ENCODE data around the gene NTRK2.
A peak's percentile ranks its signal among the peaks of the same experiment; 100 is the strongest.

Gene NTRK2

GRCh38 chr9:84742261-84742660, 72.7 kb downstream of the NTRK2 start:
- no peak for DNase-seq

- no peak for DNase-seq
Measured at GRCh38 chr9:84744195-84744594, 74.7 kb downstream of the NTRK2 start.

GRCh38 chr9:84744726-84745125, 75.2 kb downstream of the NTRK2 start:
- DNase-seq, result no peak

- DNase-seq, result no peak
Measured at GRCh38 chr9:84748112-84748511, 78.6 kb downstream of the NTRK2 start.

GRCh38 chr9:84750152-84750865, 80.8 kb downstream of the NTRK2 start:
- no peak for DNase-seq

- no peak for DNase-seq
Measured at GRCh38 chr9:84751921-84752320, 82.4 kb downstream of the NTRK2 start.

GRCh38 chr9:84754461-84754860, 84.9 kb downstream of the NTRK2 start:
- DNase-seq, result no peak

- no peak for DNase-seq
Measured at GRCh38 chr9:84754881-84755280, 85.4 kb downstream of the NTRK2 start.

GRCh38 chr9:84755380-84755779, 85.9 kb downstream of the NTRK2 start:
- DNase-seq, result no peak

- no peak for DNase-seq
Measured at GRCh38 chr9:84756171-84756570, 86.6 kb downstream of the NTRK2 start.

- DNase-seq, result no peak
Measured at GRCh38 chr9:84756731-84757130, 87.2 kb downstream of the NTRK2 start.

- no peak for DNase-seq
Measured at GRCh38 chr9:84758817-84759216, 89.3 kb downstream of the NTRK2 start.

- DNase-seq, result no peak
Measured at GRCh38 chr9:84759300-84759750, 89.8 kb downstream of the NTRK2 start.

- no peak for DNase-seq
Measured at GRCh38 chr9:84759804-84760203, 90.3 kb downstream of the NTRK2 start.

- no peak for DNase-seq
Measured at GRCh38 chr9:84761137-84761808, 91.7 kb downstream of the NTRK2 start.

GRCh38 chr9:84772511-84772910, 103.0 kb downstream of the NTRK2 start:
- no peak for DNase-seq

GRCh38 chr9:84773022-84773421, 103.5 kb downstream of the NTRK2 start:
- no peak for DNase-seq

GRCh38 chr9:84775056-84775643, 105.6 kb downstream of the NTRK2 start:
- DNase-seq, result no peak

- DNase-seq, result no peak
Measured at GRCh38 chr9:84778570-84778969, 109.0 kb downstream of the NTRK2 start.

GRCh38 chr9:84779883-84780282, 110.4 kb downstream of the NTRK2 start:
- no peak for DNase-seq

GRCh38 chr9:84780385-84780784, 110.9 kb downstream of the NTRK2 start:
- DNase-seq, result no peak

GRCh38 chr9:84781458-84781857, 111.9 kb downstream of the NTRK2 start:
- peak; percentile 6 for DNase-seq

GRCh38 chr9:84781931-84782866, 112.7 kb downstream of the NTRK2 start:
- DNase-seq, result no peak

Data from inflammatory macrophage treated with lipopolysaccharide for 4 hours (primary cell).